ENCODE results near the gene ATP11C. TPM values are rescaled to one million over a fixed set of nuclear protein-coding genes. Genes with fewer than 3 reads are reported as not detected.

Gene ATP11C
- total RNA-seq, 1 donor from 2014 or later: 47.2 TPM

DNA sequence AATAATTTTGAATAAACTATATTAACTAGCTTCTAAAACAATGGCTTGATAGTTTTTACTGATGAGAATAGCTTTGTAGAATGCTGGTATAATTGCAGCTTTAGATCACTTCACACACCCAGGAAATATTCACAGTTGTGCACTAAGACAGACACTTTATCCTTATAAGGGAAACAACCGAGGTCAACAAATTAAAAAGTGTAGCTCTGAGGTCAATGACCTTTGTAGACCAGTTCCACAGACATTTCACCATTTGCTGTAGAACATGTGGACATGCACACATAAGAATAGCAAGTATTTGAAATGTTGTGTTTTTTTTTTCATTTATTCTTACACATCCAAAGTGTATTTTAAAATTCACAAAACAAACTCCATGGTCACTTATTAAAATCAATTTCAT, 148.9 kb downstream of the ATP11C start:
- Mint-ChIP-seq H3K9me3 (ENCODE audit: unreplicated experiment) (peaks cover 1% of the 10 kb centered on the region), H3K36me3 (ENCODE audit: unreplicated experiment) (no peaks in the 10 kb centered on the region), H3K4me3 (ENCODE audit: unreplicated experiment) (no peak overlapping the region), H3K27ac (ENCODE audit: unreplicated experiment) (no peak overlapping the region), H3K4me1 (ENCODE audit: low read depth, unreplicated experiment) (no peaks in the 10 kb centered on the region), H3K27me3 (ENCODE audit: unreplicated experiment) (peaks cover under 1% of the 10 kb centered on the region)
- no peak for DNase-seq
- no peak for TF ChIP-seq CTCF (IDR thresholded peaks at IDR 0.05; ENCODE audit: partially characterized antibody, unreplicated experiment)

- Mint-ChIP-seq H3K4me1 (ENCODE audit: low read depth, unreplicated experiment) (no peaks in the 10 kb centered on the region), H3K27me3 (ENCODE audit: unreplicated experiment) (peaks cover 2% of the 10 kb centered on the region), H3K27ac (ENCODE audit: unreplicated experiment) (no peak overlapping the region), H3K36me3 (ENCODE audit: unreplicated experiment) (no peaks in the 10 kb centered on the region), H3K4me3 (ENCODE audit: unreplicated experiment) (no peak overlapping the region), H3K9me3 (ENCODE audit: unreplicated experiment) (peaks cover 1% of the 10 kb centered on the region)
- no peak for TF ChIP-seq CTCF (IDR thresholded peaks at IDR 0.05; ENCODE audit: partially characterized antibody, unreplicated experiment)
- DNase-seq: no peak
Measured at GRCh38 chrX:139783030-139783429, 149.8 kb downstream of the ATP11C start.

GRCh38 chrX:139776599-139776998, 156.3 kb downstream of the ATP11C start:
- DNase-seq: no peak
- Mint-ChIP-seq H3K9me3 (ENCODE audit: unreplicated experiment) (peaks cover 1% of the 10 kb centered on the region), H3K4me3 (ENCODE audit: unreplicated experiment) (no peak overlapping the region), H3K27me3 (ENCODE audit: unreplicated experiment) (peaks cover 2% of the 10 kb centered on the region), H3K4me1 (ENCODE audit: low read depth, unreplicated experiment) (no peaks in the 10 kb centered on the region), H3K36me3 (ENCODE audit: unreplicated experiment) (no peaks in the 10 kb centered on the region), H3K27ac (ENCODE audit: unreplicated experiment) (no peak overlapping the region)
- no peak for TF ChIP-seq CTCF (IDR thresholded peaks at IDR 0.05; ENCODE audit: partially characterized antibody, unreplicated experiment)

- Mint-ChIP-seq H3K27ac (ENCODE audit: unreplicated experiment) (no peak overlapping the region), H3K4me1 (ENCODE audit: low read depth, unreplicated experiment) (no peaks in the 10 kb centered on the region), H3K36me3 (ENCODE audit: unreplicated experiment) (peaks cover 8% of the 10 kb centered on the region), H3K27me3 (ENCODE audit: unreplicated experiment) (no peaks in the 10 kb centered on the region), H3K9me3 (ENCODE audit: unreplicated experiment) (no peaks in the 10 kb centered on the region), H3K4me3 (ENCODE audit: unreplicated experiment) (no peak overlapping the region)
- DNase-seq: no peak
- no peak for TF ChIP-seq CTCF (IDR thresholded peaks at IDR 0.05; ENCODE audit: partially characterized antibody, unreplicated experiment)
Measured at GRCh38 chrX:139770366-139770765, 162.5 kb downstream of the ATP11C start.

GRCh38 chrX:139766545-139766983, 166.3 kb downstream of the ATP11C start:
- Mint-ChIP-seq H3K4me1 (ENCODE audit: low read depth, unreplicated experiment) (no peaks in the 10 kb centered on the region), H3K36me3 (ENCODE audit: unreplicated experiment) (peaks cover 8% of the 10 kb centered on the region), H3K27ac (ENCODE audit: unreplicated experiment) (no peak overlapping the region), H3K27me3 (ENCODE audit: unreplicated experiment) (no peaks in the 10 kb centered on the region), H3K9me3 (ENCODE audit: unreplicated experiment) (no peaks in the 10 kb centered on the region), H3K4me3 (ENCODE audit: unreplicated experiment) (no peak overlapping the region)
- DNase-seq: no peak
- no peak for TF ChIP-seq CTCF (IDR thresholded peaks at IDR 0.05; ENCODE audit: partially characterized antibody, unreplicated experiment)
